ENCODE results near the gene POM121C.
"Not testable (repeated sequence)": the region's sequence is repeated elsewhere in the genome, so short reads cannot be mapped to it uniquely, and the experiment has no call there.

POM121C gene

DNA sequence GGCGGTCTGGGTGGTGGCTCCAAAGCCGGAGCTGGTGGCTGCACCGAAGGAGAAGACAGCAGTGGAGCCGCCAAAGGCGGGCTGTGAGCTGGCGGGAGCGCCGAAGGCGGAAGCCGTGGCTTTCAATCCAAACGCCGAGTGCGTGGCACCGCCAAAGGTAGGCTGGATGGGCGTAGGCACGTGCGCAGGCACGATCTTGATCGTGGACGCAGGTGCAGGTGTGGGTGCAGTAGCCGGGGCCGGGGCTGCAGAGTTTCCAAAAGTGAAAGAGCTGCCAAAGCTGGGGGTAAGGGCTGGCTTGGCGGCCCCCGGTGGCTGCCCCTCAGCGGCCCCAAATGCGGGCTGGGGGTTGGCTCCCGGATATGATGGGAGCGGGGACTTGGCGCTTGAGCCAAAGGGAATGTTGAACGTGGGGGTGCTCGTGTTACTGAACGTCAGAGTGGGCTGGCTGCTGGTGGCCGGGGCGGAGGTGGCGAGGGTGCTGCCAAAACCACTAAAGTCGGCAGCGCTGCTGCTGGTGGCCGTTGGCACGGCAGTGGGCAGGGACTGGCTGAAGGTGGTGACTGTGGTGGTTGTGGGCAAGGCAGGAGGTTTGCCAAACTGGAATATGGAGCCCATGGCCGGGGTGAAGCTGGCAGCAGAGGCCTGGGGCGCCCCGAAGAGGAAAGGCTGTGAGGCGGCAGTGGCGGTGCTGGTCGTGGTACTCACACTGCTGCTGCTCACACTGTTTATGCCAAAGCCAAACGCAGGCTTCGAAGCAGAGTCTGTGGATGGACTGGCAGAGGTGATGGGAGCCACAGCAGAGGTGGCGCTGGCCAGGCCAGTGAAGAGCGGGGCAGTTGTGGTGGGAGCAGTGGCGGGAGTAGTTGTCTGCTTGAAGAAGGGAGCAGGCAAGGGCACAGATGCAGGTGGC lies 64.0 kb downstream of the POM121C start:
- DNase-seq: not testable (repeated sequence)

GRCh38 chr7:75420152-75420551 lies 65.9 kb downstream of the POM121C start:
- not testable (repeated sequence) for DNase-seq

DNA sequence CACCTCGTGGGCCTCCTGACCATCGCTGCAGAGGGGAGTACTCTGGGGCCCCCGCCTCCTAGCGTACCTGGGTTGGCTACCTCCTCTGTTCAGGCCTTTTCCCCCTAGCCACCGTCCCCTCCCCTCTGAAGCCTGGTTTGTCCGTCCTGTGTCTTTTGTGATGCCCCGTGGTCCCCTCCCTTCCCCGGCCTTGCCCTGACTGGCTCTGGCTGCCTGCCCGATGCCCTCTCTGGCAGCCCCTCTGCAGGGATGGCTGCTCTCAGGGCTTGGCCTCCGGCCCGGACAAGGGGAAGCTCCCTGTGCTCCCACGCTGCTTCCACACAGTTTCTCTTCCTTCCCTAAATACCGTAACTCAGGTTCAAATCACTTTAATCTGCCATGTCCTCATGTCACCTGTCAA lies 66.4 kb downstream of the POM121C start:
- DNase-seq: not testable (repeated sequence)

DNA sequence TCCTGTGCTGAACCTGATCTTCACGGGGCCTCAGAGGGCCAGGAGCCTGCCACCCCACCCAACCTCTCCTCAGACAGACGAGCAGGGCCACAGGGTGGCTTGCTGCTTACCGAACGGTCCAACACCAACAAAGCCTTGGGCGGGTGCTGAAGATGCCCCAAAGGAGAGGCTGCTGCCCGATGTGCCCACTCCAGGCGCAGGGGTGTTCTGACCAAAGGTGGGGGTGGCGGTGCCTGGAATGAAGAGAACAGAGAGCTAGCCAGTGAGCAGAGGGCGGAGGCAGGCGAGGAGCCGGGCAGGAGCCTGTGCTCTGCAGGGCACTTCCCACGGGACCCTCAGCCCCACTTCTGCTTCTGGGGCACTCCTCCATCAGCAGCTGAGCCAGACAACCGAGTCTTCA lies 66.9 kb downstream of the POM121C start:
- not testable (repeated sequence) for DNase-seq

DNA sequence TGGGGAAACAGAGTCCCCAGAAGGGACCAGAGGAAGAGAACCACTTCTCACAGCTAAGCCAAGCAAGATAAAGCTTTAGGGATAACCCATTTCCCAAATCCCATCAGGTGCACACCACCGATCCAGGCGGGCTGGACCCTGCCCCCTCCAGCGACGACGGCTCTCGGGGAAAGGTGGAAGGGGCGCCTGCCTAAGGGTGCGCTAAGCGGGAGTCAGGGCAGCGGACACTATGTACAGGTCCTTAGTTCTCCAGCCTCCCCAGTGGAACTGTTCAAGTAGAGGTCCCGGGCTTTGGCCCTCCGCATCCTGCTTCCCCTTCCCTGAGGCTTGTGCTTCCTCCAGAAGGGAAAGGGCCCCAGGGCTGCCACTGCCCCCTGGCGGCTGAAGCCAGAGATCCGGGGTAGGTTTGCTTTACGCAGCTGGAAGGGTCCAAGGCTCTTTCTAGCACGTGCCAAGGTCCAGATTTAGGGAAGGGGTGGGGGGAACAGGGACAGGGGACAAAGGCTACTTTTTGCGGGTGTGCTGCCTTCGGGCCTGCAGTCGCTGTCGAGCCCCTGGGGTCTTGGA lies 67.7 kb downstream of the POM121C start:
- DNase-seq: not testable (repeated sequence)

DNA sequence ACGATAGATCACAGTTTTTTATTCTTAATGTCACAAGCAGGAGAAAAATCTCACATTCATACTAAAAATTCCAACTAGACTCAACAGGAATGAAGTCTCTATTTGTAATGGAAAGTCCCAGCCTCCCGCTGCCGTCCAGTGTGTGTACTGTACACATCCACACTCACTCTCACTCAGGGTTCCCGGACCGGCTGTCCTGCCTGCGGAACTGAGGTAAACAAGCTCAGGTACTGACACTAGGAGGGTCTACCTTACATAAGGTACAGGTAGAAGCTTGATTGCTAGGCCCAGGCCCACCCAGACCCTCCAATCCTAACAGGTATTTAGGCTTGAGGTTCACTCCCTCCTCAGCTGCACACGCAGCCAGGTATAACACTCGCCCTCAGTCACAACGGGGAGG lies 69.3 kb downstream of the POM121C start:
- not testable (repeated sequence) for DNase-seq

DNA sequence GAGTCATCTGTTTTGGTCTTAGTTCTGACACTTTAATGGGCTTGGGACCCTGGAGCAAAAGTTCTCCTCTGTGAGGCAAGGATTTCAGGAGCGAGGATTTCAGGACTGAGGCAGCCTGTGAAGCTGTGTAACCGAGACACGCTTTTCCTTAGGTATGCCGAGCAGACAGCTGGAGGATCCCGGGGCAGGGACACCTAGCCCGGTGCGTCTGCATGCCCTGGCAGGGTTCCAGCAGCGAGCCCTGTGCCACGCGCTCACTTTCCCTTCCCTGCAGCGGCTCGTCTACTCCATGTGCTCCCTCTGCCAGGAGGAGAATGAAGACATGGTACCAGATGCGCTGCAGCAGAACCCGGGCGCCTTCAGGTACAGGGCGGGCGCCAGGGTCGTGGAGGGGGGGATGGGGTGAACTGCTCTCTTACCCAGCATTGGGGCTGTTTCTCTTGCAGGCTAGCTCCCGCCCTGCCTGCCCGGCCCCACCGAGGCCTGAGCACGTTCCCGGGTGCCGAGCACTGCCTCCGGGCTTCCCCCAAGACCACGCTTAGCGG lies 70.2 kb downstream of the POM121C start:
- peak; percentile 24 for DNase-seq

DNA sequence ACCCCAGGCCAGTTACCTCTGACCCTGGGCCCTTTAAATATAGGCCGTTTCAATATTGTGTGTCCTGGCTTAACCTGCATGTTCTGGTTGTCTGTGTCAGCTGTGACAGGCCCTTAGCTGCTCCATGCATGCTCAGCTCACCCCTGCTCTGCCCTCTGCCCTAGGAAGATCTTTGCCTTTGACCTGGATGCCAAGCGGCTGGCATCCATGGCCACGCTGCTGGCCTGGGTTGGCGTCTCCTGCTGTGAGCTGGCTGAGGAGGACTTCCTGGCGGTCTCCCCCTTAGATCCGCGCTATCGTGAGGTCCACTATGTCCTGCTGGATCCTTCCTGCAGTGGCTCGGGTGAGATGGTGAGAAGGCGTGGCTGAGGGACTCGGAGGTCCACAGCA lies 70.7 kb downstream of the POM121C start:
- not testable (repeated sequence) for DNase-seq

DNA sequence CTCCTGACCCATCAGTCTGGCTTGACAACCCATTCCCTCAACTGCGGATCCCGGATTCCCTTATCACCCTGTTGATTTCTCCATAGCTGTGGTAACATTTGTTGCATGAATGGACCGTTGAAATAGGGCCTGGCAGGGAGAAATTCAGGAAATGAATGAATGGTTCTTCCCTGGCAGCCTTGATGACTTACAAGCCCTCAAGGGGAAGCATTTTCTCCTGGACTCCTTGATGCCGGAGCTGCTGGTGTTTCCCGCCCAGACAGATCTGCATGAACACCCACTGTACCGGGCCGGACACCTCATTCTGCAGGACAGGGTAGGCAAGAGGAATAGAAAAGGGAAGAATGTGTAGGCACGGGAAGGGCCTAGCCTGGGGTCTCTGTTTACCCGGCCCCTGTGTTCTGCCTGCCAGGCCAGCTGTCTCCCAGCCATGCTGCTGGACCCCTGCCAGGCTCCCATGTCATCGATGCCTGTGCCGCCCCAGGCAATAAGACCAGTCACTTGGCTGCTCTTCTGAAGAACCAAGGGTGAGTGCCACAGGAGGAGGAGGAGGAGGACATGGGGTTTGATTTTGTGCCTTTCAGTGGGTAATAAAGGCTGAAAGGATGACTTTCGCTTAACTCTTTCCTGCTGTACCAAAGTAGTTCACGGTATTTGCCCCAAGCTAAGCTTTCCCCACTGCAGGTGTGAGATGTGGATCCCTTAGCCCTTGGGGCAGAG lies 71.2 kb downstream of the POM121C start:
- DNase-seq: not testable (repeated sequence)

DNA sequence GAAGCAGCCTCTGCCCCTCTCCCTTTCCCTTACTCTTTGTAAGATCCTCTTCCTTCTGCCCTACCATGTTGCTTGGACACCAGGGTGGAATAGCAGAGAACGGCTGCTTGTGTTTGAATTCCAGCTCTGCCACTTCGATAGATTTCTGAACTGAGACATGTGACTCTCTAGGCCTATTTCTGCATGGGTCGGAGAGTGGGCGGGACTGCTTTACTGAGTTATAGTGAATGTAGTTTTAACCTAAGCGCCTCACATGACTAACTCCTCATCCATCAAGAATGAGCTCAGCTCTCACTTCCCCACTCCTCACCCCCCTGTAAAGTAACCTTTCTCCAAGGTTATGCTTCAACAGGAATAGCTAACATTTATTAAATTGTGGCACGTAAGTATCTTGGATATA lies 71.9 kb downstream of the POM121C start:
- not testable (repeated sequence) for DNase-seq

DNA sequence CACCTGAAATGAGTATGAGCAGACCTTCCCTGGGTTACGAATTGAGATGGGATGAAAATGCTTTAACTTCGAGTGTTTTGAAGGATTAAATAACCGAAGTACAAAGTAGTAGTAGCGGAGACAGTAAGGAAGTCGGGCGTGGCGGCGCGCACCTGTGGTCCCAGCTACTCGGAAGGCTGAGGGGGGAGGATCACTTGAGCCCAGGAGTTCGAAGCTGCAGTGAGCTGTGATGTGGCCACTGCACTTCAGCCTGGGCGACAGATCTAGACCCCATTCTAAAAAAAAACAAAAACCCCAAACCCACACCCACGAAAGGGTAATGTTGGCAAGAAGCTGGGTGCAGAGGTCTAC lies 75.3 kb downstream of the POM121C start:
- DNase-seq: not testable (repeated sequence)

GRCh38 chr7:75409880-75410822 lies 75.9 kb downstream of the POM121C start:
- not testable (repeated sequence) for DNase-seq

- not testable (repeated sequence) for DNase-seq
Observed at GRCh38 chr7:75404663-75405062, 81.4 kb downstream of the POM121C start.

DNA sequence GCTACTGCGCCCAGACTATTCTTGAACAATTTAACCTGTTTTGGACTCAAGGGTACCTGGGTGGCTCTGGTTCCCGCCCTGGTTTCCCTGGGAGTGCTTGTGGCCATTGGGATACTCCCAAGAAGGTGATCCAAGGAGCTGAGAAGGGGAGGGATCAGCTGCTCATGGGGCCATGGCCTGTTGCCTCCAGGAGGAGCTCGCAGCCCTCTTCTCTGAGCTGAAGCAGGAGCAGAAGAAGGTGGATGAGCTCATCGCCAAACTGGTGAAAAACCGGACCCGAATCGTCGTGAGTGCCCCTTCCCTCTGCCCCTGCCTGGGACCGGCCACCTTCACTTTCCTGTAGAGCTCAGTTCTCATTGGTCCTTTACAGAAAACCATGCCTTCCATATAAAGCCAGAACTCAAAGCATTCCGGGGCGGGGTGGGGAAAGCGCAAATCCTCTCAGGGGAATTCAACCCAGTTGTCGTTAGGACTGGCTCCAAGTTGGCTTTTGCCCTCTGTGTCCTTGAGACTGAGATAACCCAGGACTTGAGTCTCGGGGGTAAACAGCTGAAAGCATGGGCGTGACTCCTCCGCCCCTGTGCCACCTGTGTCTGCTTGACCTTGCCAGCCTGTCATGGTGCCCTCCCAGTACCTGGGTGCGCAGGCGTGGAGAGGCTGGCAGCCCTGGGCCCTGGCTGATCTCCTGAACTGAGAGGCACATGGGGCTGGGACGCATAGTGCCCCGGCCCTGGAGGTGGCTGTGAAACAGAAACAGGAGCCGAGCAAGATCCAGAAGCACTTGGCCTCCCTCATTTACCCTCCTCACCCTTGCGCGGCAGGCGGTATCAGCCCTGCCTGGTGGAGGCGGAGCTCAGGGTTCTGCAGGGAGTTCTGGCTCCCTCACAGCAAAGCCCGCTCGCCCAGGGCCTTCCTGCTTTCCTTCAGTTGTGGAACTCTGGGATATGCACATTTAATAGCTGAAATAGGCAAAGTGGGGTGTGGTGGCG lies 82.3 kb downstream of the POM121C start:
- DNase-seq: not testable (repeated sequence)

DNA sequence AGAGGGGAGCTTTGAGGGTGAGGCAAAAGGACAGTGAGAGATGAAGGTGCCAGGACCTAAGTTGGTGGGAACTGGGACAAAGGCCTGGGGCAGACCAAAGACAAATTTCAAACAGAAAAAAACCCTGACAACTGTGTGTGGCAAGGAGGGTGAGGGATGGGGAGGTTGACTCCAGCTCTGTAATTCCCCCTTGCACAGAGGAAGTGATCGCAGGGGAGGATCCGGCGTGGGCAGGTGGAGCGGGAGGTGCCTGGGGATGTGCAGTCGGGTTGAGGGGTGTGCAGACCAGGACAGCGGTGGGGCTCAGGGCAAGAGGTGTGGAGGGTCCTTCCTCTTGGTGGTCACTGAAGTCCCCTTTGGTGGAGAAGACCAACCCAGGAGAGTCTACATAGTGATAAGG lies 85.5 kb downstream of the POM121C start:
- DNase-seq: not testable (repeated sequence)

DNA sequence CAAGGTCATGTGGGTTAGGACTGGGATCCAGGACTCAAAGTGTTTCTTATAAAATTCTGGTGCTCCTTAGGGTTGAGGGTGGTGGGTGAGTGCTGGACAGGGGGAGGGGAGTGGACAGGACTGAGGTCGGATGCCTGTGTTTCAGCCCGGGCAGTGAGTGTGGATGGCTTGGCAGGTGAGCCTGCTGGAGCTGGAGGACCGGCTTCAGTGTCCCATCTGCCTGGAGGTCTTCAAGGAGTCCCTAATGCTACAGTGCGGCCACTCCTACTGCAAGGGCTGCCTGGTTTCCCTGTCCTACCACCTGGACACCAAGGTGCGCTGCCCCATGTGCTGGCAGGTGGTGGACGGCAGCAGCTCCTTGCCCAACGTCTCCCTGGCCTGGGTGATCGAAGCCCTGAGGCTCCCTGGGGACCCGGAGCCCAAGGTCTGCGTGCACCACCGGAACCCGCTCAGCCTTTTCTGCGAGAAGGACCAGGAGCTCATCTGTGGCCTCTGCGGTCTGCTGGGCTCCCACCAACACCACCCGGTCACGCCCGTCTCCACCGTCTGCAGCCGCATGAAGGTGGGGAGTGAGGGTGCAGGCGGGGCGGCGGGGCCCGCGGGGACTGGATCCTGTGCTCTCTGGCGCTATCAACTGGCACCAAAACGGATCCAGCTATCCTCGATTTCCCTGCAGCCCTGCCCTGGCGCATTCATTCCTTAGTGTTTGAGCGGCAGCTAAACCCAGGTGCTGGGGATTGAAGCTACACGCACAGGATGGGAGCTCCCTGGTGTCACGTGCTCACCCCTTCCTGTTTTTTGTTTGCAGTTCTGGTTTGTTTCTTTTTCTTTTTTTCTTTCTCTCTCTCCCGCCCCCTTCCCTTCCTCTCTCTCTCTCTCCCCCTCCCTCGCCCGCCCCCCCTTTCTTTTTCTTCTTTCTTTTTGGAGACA lies 87.1 kb downstream of the POM121C start:
- DNase-seq: not testable (repeated sequence)

GRCh38 chr7:75397865-75398264 lies 88.2 kb downstream of the POM121C start:
- not testable (repeated sequence) for DNase-seq

GRCh38 chr7:75395329-75395728 lies 90.8 kb downstream of the POM121C start, which contains the start of gene TRIM73:
TSS of gene TRIM73 (plus strand) at chr7:75395629. CDS start at chr7:75398934, 3,305 bp downstream.
- not testable (repeated sequence) for DNase-seq

- DNase-seq: not testable (repeated sequence)
Observed at GRCh38 chr7:75393194-75393593, 92.9 kb downstream of the POM121C start.

Measured in DMS 273 treated with DMSO at 0.1 percent for 48 hours (cell line).